ENCODE measurements around the gene MSH5.

Gene MSH5

GRCh38 chr6:31737991-31738979, 1.5 kb upstream of the MSH5 start:
- peak; percentile 46 for ATAC-seq (replicated peaks)
- DNase-seq: peak; percentile 48 to 52 (median 52)
- peaks cover 63 to 75% of the 10 kb centered on the region in 2 donors for H3K4me1 Mint-ChIP-seq (ENCODE audit: low read depth in 2 of 2)
- H3K27me3 Mint-ChIP-seq: no peaks in the 10 kb centered on the region
- H3K4me3 Mint-ChIP-seq: peak overlapping the region; percentile 95 to 97
- H3K27ac Mint-ChIP-seq: peak overlapping the region; percentile 89 to 90
- peaks cover 54% of the 10 kb centered on the region for H3K36me3 Mint-ChIP-seq (ENCODE audit: insufficient read depth)
- no peaks in the 10 kb centered on the region for H3K9me3 Mint-ChIP-seq

DNA sequence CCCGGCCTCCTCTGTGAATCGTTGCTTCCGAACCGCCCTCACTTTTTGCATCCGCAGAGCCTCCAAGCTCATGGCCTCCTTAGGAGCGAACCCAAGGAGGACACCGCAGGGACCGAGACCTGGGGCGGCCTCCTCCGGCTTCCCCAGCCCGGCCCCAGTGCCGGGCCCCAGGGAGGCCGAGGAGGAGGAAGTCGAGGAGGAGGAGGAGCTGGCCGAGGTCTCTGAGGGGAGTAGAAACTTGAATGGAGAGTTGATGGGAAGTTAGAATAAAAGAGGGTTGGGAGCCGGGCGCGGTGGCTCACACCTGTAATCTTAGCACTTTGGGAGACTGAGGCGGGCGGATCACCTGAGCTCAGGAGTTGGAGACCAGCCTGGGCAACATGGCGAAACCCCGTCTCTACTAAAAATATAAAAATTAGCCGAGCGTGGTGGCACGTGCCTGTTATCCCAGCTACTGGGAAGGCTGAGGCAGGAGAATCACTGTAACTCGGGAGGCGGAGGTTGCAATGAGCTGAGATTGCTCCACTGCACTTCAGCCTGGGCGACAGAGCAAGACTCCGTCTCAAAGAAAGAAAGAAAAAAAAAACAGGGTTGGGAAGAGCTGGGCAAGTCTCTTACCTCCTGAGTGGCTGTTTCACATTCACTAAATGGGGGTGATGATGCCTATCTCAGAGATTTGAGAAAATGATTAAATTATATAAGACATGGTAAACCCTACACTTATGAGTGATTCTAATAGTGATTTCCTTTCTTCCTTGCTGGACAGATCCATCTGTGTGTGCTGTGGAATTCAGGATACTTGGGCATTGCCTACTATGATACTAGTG, 805 bp downstream of the MSH5 start:
- H3K27me3 Mint-ChIP-seq: no peaks in the 10 kb centered on the region
- DNase-seq (no peak), ATAC-seq (replicated peaks) (no peak)
- H3K36me3 Mint-ChIP-seq (ENCODE audit: insufficient read depth): peaks cover 35% of the 10 kb centered on the region
- H3K4me3 Mint-ChIP-seq: peak overlapping the region; percentile 95 to 97
- H3K9me3 Mint-ChIP-seq: no peaks in the 10 kb centered on the region
- H3K4me1 Mint-ChIP-seq (ENCODE audit: low read depth in 2 of 2): peaks cover 47 to 61% of the 10 kb centered on the region in 2 donors
- peak overlapping the region; percentile 89 to 90 for H3K27ac Mint-ChIP-seq

DNA sequence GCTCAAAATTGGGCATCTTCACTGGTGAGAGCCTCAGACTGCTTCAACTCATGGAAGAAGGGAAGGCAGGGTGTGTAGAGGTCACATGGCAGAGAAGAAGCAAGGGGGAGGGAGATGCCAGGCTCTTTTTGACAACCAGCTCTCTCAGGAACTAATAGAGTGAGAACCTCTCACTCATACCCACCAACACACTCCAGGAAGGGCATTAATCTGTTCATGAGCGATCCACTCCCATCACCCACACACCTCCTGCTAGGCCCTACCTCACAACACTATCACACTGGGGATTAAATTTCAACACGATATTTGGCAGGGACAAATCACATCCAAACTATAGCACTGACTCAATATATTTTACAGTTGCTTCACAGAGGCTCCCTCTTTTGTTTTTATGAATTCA, 2.0 kb downstream of the MSH5 start:
- DNase-seq (no peak), ATAC-seq (replicated peaks) (no peak)
- H3K4me1 Mint-ChIP-seq (ENCODE audit: low read depth in 2 of 2): peaks cover 41 to 49% of the 10 kb centered on the region in 2 donors
- peaks cover 27% of the 10 kb centered on the region for H3K36me3 Mint-ChIP-seq (ENCODE audit: insufficient read depth)
- H3K4me3 Mint-ChIP-seq: peak overlapping the region; percentile 27 to 97
- no peaks in the 10 kb centered on the region for H3K9me3 Mint-ChIP-seq
- no peak overlapping the region for H3K27ac Mint-ChIP-seq
- H3K27me3 Mint-ChIP-seq: no peaks in the 10 kb centered on the region

GRCh38 chr6:31742894-31743293, 3.1 kb downstream of the MSH5 start:
- Mint-ChIP-seq H3K4me3 (no peak overlapping the region), H3K27ac (no peak overlapping the region)
- no peak for ATAC-seq (replicated peaks)

GRCh38 chr6:31744422-31744821, 4.6 kb downstream of the MSH5 start:
- peak overlapping the region in 1 of 2 donors; percentile 10 for H3K27ac Mint-ChIP-seq
- DNase-seq (no peak), ATAC-seq (replicated peaks) (no peak)
- no peak overlapping the region for H3K4me3 Mint-ChIP-seq
- H3K27me3 Mint-ChIP-seq: no peaks in the 10 kb centered on the region
- H3K9me3 Mint-ChIP-seq: no peaks in the 10 kb centered on the region
- H3K4me1 Mint-ChIP-seq (ENCODE audit: low read depth in 2 of 2): peaks cover 16 to 23% of the 10 kb centered on the region in 2 donors
- peaks cover 22% of the 10 kb centered on the region for H3K36me3 Mint-ChIP-seq (ENCODE audit: insufficient read depth)

More at GRCh38 chr6:31742894-31743293, 3.1 kb downstream of the MSH5 start:
- H3K9me3 Mint-ChIP-seq: no peaks in the 10 kb centered on the region
- no peak for DNase-seq
- peaks cover 21% of the 10 kb centered on the region for H3K36me3 Mint-ChIP-seq (ENCODE audit: insufficient read depth)
- H3K4me1 Mint-ChIP-seq (ENCODE audit: low read depth in 2 of 2): peaks cover 31 to 38% of the 10 kb centered on the region in 2 donors
- no peaks in the 10 kb centered on the region for H3K27me3 Mint-ChIP-seq

DNA sequence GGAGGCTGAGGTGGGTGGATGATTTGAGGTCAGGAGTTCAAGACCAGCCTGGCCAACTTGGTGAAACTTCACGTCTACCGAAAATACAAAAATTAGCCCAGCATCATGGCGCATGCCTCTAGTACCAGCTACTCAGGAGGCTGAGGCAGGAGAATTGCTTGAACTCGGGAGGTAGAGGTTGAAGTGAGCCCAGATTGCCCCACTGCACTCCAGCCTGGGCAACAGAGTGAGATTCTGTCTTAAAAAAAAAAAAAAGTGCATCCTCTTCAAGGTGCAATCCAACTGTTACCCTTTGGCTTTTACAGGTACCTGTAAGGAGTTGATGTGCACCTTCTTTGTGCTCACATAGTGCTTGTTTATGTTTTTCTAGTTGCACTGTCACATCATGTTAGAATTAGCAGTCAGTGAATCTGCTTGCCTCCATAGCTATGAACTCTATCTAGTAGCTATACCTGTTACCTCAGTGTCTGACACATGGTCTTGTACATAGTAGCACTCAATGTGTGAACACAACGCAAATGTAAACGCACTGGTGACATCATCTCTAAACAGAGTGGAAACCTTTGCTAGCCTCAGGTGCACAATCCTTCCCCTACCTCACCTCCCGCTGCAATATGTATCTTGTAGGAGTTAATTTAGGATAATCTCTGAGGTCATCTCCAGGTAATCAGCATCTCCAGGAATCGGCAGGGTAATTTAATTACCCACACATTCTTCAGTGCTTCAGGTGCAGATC, 9.7 kb downstream of the MSH5 start:
- Mint-ChIP-seq H3K4me3 (no peak overlapping the region), H3K36me3 (ENCODE audit: insufficient read depth) (peaks cover 8% of the 10 kb centered on the region), H3K27me3 (no peaks in the 10 kb centered on the region), H3K9me3 (no peaks in the 10 kb centered on the region), H3K27ac (no peak overlapping the region), H3K4me1 (ENCODE audit: low read depth in 2 of 2) (peaks cover 0 to 4% of the 10 kb centered on the region in 2 donors)
- DNase-seq (no peak), ATAC-seq (replicated peaks) (no peak)

- Mint-ChIP-seq H3K9me3 (no peaks in the 10 kb centered on the region), H3K4me1 (ENCODE audit: low read depth in 2 of 2) (peaks cover 0 to under 1% of the 10 kb centered on the region in 2 donors), H3K4me3 (no peak overlapping the region), H3K27ac (no peak overlapping the region), H3K27me3 (no peaks in the 10 kb centered on the region), H3K36me3 (ENCODE audit: insufficient read depth) (peaks cover 3% of the 10 kb centered on the region)
- ATAC-seq (replicated peaks) (no peak), DNase-seq (no peak)
These were observed 10.7 kb downstream of the MSH5 start for GRCh38 chr6:31750411-31751022.

DNA sequence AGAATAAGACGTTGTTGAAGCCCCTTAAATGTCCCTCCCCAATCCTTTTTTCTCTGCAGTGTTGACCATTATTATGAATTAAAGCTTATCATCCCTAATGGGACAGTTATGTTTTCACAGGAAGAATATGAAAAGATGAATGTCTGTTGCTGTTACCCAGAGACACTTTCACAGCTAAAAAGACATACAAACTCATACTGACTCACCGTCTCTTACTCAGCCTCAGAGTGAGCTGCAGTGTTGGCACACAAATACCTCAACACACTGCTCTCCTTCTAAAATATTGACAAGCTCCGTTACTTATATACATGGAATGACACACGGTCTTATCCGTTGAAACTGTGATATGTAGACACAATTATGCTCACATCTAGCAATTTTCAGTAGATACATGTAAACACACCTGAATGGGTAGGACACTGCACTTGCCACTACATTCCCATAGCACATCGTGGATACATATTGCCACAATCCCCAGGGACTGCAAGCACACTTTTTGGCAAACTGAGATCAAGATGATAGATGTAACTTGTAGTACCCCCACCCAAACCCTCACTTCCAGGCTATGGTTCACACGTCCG, 13.0 kb downstream of the MSH5 start:
- H3K9me3 Mint-ChIP-seq: no peaks in the 10 kb centered on the region

GRCh38 chr6:31758281-31758680, 18.5 kb downstream of the MSH5 start:
- ATAC-seq (replicated peaks) (no peak), DNase-seq (no peak)
- Mint-ChIP-seq H3K36me3 (ENCODE audit: insufficient read depth) (peaks cover 4% of the 10 kb centered on the region), H3K4me3 (no peak overlapping the region), H3K27ac (no peak overlapping the region), H3K4me1 (ENCODE audit: low read depth in 2 of 2) (peaks cover 0 to 4% of the 10 kb centered on the region in 2 donors), H3K27me3 (no peaks in the 10 kb centered on the region), H3K9me3 (no peaks in the 10 kb centered on the region)

More for the DNA sequence above, 13.0 kb downstream of the MSH5 start:
- Mint-ChIP-seq H3K27me3 (no peaks in the 10 kb centered on the region), H3K36me3 (ENCODE audit: insufficient read depth) (peaks cover 3% of the 10 kb centered on the region), H3K4me3 (no peak overlapping the region), H3K27ac (no peak overlapping the region), H3K4me1 (ENCODE audit: low read depth in 2 of 2) (peaks cover 0 to 4% of the 10 kb centered on the region in 2 donors)
- no peak for ATAC-seq (replicated peaks)
- DNase-seq: no peak

- DNase-seq: no peak
- H3K4me1 Mint-ChIP-seq (ENCODE audit: low read depth in 2 of 2): peaks cover 0 to 8% of the 10 kb centered on the region in 2 donors
- no peak overlapping the region for H3K27ac Mint-ChIP-seq
- no peak for ATAC-seq (replicated peaks)
- H3K36me3 Mint-ChIP-seq (ENCODE audit: insufficient read depth): peaks cover 4% of the 10 kb centered on the region
- H3K4me3 Mint-ChIP-seq: no peak overlapping the region
- H3K27me3 Mint-ChIP-seq: no peaks in the 10 kb centered on the region
- H3K9me3 Mint-ChIP-seq: no peaks in the 10 kb centered on the region
These were observed 21.0 kb downstream of the MSH5 start for GRCh38 chr6:31760790-31761189.

DNA sequence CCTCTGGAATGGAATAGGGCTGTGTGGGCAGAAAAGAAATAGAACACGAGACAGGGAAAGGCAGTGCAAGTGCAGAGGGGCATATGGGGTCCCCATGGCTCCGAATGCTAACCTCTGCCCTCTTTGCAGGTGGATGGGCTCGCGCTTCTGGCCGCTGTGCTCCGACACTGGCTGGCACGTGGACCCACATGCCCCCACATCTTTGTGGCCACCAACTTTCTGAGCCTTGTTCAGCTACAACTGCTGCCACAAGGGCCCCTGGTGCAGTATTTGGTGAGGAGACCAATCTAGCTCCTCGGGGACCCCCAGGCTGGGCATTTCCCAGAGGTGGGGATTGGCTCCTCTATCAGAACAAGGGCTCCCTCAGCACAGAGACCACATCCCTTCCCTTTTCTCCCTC, 21.5 kb downstream of the MSH5 start:
- peaks cover 0 to 7% of the 10 kb centered on the region in 2 donors for H3K4me1 Mint-ChIP-seq (ENCODE audit: low read depth in 2 of 2)

GRCh38 chr6:31762356-31762755, 22.6 kb downstream of the MSH5 start, which contains the start of gene SAPCD1:
Gene SAPCD1, plus strand, starts transcription at chr6:31762656. Its CDS starts 399 bp downstream, at chr6:31763055.
- Mint-ChIP-seq H3K36me3 (ENCODE audit: insufficient read depth) (peaks cover 4% of the 10 kb centered on the region), H3K27me3 (no peaks in the 10 kb centered on the region), H3K9me3 (no peaks in the 10 kb centered on the region), H3K4me1 (ENCODE audit: low read depth in 2 of 2) (peaks cover 0 to 7% of the 10 kb centered on the region in 2 donors), H3K4me3 (no peak within 1 kb of the TSS), H3K27ac (peak within 1 kb of the TSS; percentile 59 to 83)
- ATAC-seq (replicated peaks) (no peak), DNase-seq (no peak)

More for the DNA sequence above, 21.5 kb downstream of the MSH5 start:
- H3K27me3 Mint-ChIP-seq: no peaks in the 10 kb centered on the region
- ATAC-seq (replicated peaks): no peak
- DNase-seq: no peak
- H3K27ac Mint-ChIP-seq: peak overlapping the region in 1 of 2 donors; percentile 59
- H3K4me3 Mint-ChIP-seq: no peak overlapping the region
- H3K9me3 Mint-ChIP-seq: no peaks in the 10 kb centered on the region
- H3K36me3 Mint-ChIP-seq (ENCODE audit: insufficient read depth): peaks cover 4% of the 10 kb centered on the region
